ENCODE data around the gene KRTAP9-4.
"Not testable (repeated sequence)": the region's sequence is repeated elsewhere in the genome, so short reads cannot be mapped to it uniquely, and the experiment has no call there.

KRTAP9-4 gene

GRCh38 chr17:41264599-41264998 is 15.1 kb downstream of the KRTAP9-4 start:
- FAIRE-seq (no peak), DNase-seq (ENCODE audit: low spot score) (no peak)

- FAIRE-seq, result no peak
- no peak for DNase-seq (ENCODE audit: low spot score)
Measured at GRCh38 chr17:41265078-41265477, 15.6 kb downstream of the KRTAP9-4 start, which contains the start of gene KRTAP9-6. KRTAP9-6 (plus strand) TSS chr17:41265378; CDS start chr17:41265378, 0 bp downstream.

- FAIRE-seq, result no peak
- DNase-seq (ENCODE audit: low spot score), result no peak
Measured at GRCh38 chr17:41267711-41268110, 18.2 kb downstream of the KRTAP9-4 start.

- not testable (repeated sequence) for FAIRE-seq; DNase-seq (ENCODE audit: low spot score)
Measured at GRCh38 chr17:41271323-41271722, 21.8 kb downstream of the KRTAP9-4 start.

- FAIRE-seq, result no peak
- no peak for DNase-seq (ENCODE audit: low spot score)
Measured at GRCh38 chr17:41271858-41272257, 22.4 kb downstream of the KRTAP9-4 start.

GRCh38 chr17:41275648-41276190 is 26.2 kb downstream of the KRTAP9-4 start, which contains the start of gene KRTAP9-7:
KRTAP9-7 (plus strand) TSS chr17:41275698; CDS start chr17:41275698, 0 bp downstream.
- DNase-seq (ENCODE audit: low spot score); FAIRE-seq: not testable (repeated sequence)

- FAIRE-seq, result no peak
Measured at GRCh38 chr17:41278176-41278955, 28.9 kb downstream of the KRTAP9-4 start.

GRCh38 chr17:41284043-41284442 is 34.6 kb downstream of the KRTAP9-4 start:
- DNase-seq (ENCODE audit: low spot score) (no peak), FAIRE-seq (no peak)

More at GRCh38 chr17:41278176-41278955, 28.9 kb downstream of the KRTAP9-4 start:
- peak; percentile 56 for DNase-seq (ENCODE audit: low spot score)

- no peak for FAIRE-seq
- no peak for DNase-seq (ENCODE audit: low spot score)
Measured at GRCh38 chr17:41284546-41284945, 35.1 kb downstream of the KRTAP9-4 start.

- FAIRE-seq, result peak; percentile 27
Measured at GRCh38 chr17:41287050-41287449, 37.6 kb downstream of the KRTAP9-4 start.

GRCh38 chr17:41294016-41294415 is 44.5 kb downstream of the KRTAP9-4 start:
- DNase-seq (ENCODE audit: low spot score) (peak; percentile 2), FAIRE-seq (no peak)

More at GRCh38 chr17:41287050-41287449, 37.6 kb downstream of the KRTAP9-4 start:
- no peak for DNase-seq (ENCODE audit: low spot score)

GRCh38 chr17:41296846-41297245 is 47.4 kb downstream of the KRTAP9-4 start:
- no peak for DNase-seq (ENCODE audit: low spot score)
- no peak for FAIRE-seq

GRCh38 chr17:41298458-41299135 is 49.1 kb downstream of the KRTAP9-4 start:
- DNase-seq (ENCODE audit: low spot score) (no peak), FAIRE-seq (no peak)

Data from RCC 7860 (cell line).